Stimulated activated CD4-positive, alpha-beta T cell treated with anti-CD3 and anti-CD28 coated beads, Interleukin-1b, Interleukin-23, amount 100 ng/mL, for 24 hours (primary cell): ENCODE measurements around the gene NRCAM.

Experiments
- DNase-seq, 4 experiments: peaks; one replicate each; pipeline ENCODE4 v3.0.0-alpha.2; 2020; ENCODE audit warnings: low read depth in 4 of 4, low spot score in 1 of 4

The NRCAM gene

GRCh38 chr7:108211382-108212201, 244.6 kb downstream of the NRCAM start:
- DNase-seq, result no peak

- DNase-seq, result no peak
Observed at GRCh38 chr7:108210796-108211195, 245.4 kb downstream of the NRCAM start.

GRCh38 chr7:108205311-108205710, 250.9 kb downstream of the NRCAM start:
- DNase-seq, result no peak

GRCh38 chr7:108204281-108204796, 251.9 kb downstream of the NRCAM start:
- no peak for DNase-seq

- DNase-seq, result no peak
Observed at GRCh38 chr7:108203537-108203936, 252.7 kb downstream of the NRCAM start.

- DNase-seq, result no peak
Observed at GRCh38 chr7:108202743-108203142, 253.5 kb downstream of the NRCAM start.

- no peak for DNase-seq
Observed at GRCh38 chr7:108201766-108202165, 254.5 kb downstream of the NRCAM start.

GRCh38 chr7:108200326-108200725, 255.9 kb downstream of the NRCAM start:
- DNase-seq, result no peak

- no peak for DNase-seq
Observed at GRCh38 chr7:108197371-108198091, 258.7 kb downstream of the NRCAM start.

- no peak for DNase-seq
Observed at GRCh38 chr7:108196004-108196403, 260.2 kb downstream of the NRCAM start.

GRCh38 chr7:108193594-108194498, 262.4 kb downstream of the NRCAM start:
- DNase-seq, result no peak

- DNase-seq, result no peak
Observed at GRCh38 chr7:108190891-108191290, 265.3 kb downstream of the NRCAM start.

- DNase-seq, result no peak
Observed at GRCh38 chr7:108189733-108190388, 266.4 kb downstream of the NRCAM start.

- no peak for DNase-seq
Observed at GRCh38 chr7:108188724-108189123, 267.5 kb downstream of the NRCAM start.

GRCh38 chr7:108181073-108181985, 274.9 kb downstream of the NRCAM start:
- DNase-seq, result no peak

- DNase-seq, result no peak
Observed at GRCh38 chr7:108178398-108178797, 277.8 kb downstream of the NRCAM start.

GRCh38 chr7:108171164-108171563, 285.1 kb downstream of the NRCAM start:
- no peak for DNase-seq

- DNase-seq, result no peak
Observed at GRCh38 chr7:108170251-108170650, 286.0 kb downstream of the NRCAM start.

- DNase-seq, result no peak
Observed at GRCh38 chr7:108167460-108167859, 288.8 kb downstream of the NRCAM start.

GRCh38 chr7:108166687-108167086, 289.5 kb downstream of the NRCAM start:
- no peak for DNase-seq
